Inferior parietal cortex (tissue), 1 donor: Measurements from ENCODE around the gene TRIM46.
A peak's percentile ranks its signal among the peaks of the same experiment; 100 is the strongest.
"Not testable (repeated sequence)": the region's sequence is repeated elsewhere in the genome, so short reads cannot be mapped to it uniquely, and the experiment has no call there.

Experiments
- DNase-seq: peaks from one replicate; pipeline ENCODE4 v3.0.0-alpha.2; 2016; ENCODE audit errors: extremely low spot score

Gene TRIM46

DNA sequence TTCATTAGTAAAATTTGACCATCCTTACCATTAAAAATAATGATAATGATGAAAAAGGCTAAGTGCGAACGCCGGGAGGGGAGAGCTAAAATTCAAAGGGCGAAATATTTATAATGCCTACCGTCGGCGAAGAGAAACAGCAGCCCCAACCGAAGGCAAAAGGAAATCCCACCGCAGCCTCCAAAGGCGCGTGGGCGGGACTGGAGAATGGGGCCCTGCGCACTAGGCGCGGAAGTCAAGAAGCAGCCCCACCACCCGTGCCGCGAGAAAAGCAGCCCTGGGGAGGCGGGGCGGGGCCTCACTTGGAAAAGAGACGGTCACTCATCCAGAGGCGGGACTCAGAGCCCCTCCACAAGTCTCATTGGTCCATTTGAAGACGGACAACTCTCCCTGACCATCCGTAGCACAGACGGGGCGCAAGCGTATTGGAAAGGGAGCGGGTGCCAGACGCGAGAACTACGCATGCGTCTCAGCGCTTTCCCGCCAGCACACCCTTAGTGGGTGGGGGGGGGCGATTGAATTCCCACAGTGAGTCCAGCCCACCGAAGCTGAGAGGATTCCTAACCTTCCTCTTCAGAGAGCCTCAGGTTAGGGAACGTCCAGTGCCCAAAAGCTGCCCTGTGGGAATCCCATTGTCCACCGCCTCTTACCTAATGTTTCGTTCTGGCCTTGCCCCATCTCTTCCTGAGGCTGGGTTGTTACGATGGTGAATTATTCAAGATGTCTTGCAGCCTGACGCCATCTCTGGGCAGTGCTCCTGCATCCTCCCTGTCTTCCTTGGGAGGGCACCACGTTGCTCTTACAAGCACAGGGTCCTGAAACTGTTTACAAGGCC is 53.8 kb downstream of the TRIM46 start:
- DNase-seq: peak; percentile 99

DNA sequence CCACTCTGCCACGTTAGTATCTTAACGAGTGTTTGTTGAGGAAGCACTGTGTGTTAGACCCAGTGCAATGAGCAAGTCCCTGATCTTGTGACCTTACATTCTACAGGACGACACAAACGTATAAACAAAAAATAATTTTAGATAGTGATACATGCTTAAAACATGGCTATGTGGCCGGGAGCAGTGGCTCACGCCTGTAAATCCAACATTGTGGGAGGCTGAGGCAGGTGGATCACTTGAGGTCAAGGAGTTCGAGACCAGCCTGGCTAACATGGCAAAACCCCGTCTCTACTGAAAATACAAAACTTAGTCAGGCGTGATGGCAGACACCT is 54.4 kb downstream of the TRIM46 start:
- DNase-seq: no peak

DNA sequence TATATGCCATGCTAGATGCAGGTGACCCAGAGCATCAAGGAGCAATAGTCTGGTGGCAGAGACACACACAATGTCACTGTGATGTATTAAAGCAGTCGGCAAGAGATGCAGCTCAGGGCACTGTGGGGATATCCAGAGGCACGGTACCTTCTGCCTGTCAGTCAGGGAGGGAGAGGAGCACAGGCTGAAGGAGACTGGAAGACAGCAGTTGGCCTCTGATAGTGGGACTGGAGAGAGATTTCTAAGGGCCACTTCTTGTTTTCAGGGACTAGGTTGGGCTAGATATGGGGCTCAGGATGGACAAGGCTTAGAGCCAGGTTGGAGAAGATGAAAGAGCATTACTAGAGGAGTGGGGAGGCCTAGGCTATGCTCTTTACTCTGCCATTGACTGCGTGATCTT is 57.7 kb downstream of the TRIM46 start:
- not testable (repeated sequence) for DNase-seq

DNA sequence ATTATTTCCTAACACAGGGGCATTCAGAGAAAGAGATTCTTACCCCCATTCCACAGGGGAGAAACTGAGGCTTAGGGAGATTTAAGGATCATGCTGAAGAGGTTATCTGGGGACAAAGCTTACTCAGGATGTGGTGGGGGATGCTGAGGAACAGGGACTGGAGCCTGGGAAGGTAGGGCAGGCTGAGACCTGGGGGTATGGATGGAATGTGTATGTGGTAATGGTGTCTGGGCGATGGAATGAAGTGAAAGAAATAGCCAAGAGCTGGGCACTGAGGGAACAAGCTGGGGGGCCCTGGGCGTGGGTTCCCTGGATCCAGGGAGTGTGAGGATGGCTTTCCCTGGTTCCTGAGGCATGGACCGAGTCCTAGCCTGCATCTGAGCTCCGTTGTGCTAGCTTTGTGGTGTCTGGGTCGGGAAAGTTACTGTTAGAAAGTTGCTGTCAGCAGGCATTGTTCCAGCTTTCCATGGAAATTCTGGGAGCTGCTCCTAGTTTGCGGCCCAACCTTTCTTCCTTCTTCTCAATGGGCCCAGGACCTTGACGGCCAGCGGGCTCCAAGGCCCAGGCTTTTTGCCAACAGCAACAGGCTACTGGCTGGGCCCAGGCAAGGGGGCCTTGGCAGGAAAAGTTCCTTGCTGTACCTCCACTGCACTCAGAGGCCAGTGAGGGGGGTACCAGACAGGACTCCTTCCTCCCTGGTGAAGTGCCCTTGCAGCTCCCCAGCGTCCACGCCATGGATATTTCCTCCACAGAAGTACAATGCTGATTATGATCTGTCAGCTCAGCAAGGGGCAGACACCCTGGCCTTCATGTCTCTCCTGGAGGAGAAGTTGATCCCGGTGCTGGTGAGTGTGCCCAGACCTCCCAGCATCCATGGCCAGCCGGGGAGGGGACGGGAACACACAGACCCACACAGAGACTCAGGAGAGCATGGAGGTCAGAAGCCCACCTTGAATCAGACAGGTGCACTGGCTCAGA is 58.6 kb downstream of the TRIM46 start:
- DNase-seq: not testable (repeated sequence)

DNA sequence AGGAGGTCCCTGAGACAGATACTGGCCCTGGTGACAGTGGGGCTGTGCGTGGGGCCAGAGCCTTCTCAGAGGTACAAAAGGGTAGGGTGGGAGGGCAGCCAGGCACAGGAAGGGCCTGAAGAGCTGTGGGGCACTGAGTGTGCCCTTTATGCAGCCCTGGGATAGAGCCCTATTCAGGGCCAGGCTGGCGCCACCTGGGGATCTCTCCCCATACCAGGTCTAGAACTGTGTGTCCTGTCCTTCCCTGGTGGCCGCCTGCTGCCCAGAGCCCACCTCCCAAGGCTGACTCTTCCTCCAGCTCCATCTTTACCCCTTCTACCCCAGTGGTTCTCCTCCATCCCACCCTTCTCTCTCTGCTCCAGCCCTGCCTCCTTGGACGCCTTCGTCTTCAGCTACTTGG is 59.9 kb downstream of the TRIM46 start:
- DNase-seq: not testable (repeated sequence)
